ENCODE measurements around the gene GMPR2. TPM values are rescaled to one million over a fixed set of nuclear protein-coding genes. Genes with fewer than 3 reads are reported as not detected.

GMPR2 gene
- total RNA-seq, 4 donors from 2014 or later: 39.0 to 57.2 (median 49.0) TPM

- WGBS, 2 donors: 78 to 80% methylated on average over 7 of the region's 7 CpGs
- intact Hi-C loops (cut with DNase I; ENCODE audit: low total_unique reads): no loop called here
- no peak for TF ChIP-seq CTCF (IDR thresholded peaks at IDR 0.05)
- no peak for TF ChIP-seq POLR2A (IDR thresholded peaks at IDR 0.05)
- DNase-seq (ENCODE audit: low spot score in 2 of 2): peak in 1 of 2 donors; percentile 50
- no peak overlapping the region for H3K4me3 ChIP-seq (ENCODE audit: low read depth, poor library complexity, severe bottlenecking)
Observed at GRCh38 chr14:24253936-24254335, 21.2 kb downstream of the GMPR2 start.

DNA sequence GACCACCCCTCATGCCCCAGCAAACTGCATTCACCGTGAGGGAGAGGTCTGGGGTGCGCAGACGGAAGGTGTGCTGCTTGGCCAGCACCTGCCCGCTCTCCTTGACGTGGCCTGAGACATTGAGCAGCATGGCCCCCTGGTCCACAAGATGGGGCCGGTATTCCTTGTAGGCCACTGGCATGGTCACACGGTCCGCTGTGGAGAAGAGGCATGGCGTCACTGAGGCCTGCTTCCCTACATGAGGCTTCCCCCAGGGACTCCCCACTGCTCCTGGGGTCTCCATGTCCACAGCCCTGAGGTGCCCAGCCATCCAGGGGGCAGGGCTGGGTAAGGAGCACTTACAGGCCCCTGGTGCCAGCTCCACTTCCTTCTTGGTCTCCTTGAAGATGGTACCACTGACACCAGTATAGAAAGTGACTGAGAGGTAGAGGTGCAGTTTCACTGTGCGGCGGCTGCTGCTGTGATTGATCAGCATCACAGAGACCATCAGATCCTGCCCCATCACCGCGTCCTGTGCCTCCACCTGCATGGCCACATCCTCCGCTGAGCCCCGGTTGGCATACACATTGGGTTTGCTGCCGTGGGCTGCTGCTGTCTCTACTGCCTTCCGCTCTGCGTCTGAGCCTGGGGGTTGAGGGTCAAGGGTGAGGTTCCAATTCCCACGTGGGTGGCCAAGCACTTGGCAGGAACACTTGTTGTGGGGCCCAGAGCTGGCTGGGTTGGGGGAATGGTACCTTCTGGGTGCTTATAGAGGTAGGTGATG lies 22.1 kb downstream of the GMPR2 start:
- peak in 1 of 2 donors; percentile 74 for DNase-seq (ENCODE audit: low spot score in 2 of 2)
- no peak overlapping the region for H3K4me3 ChIP-seq (ENCODE audit: low read depth, poor library complexity, severe bottlenecking)
- no peak for TF ChIP-seq CTCF (IDR thresholded peaks at IDR 0.05)
- TF ChIP-seq POLR2A (IDR thresholded peaks at IDR 0.05): no peak
- intact Hi-C loops (cut with DNase I; ENCODE audit: low total_unique reads): no loop called here
- WGBS, 2 donors: 91 to 97% methylated on average over 13 to 19 of the region's 19 CpGs

DNA sequence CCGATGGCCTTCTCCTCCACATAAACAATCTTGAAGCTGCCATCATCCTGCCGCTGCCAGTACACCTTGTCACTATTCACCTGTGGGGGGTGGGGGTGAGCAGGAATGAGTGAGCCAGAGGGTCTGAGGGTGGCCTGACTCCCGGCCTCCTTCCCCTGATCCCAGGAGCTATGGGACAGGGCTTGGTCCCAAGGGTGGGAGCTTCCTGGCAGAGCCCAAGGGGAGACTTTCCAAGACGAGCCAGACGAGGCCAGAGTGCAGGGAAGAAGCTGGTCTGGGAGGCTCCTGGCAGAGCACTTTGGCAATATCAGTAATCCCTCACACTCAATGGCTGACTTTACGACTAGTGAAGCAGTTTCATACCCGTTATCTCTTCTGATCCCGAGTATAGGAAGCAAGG lies 22.7 kb downstream of the GMPR2 start:
- intact Hi-C loops (cut with DNase I; ENCODE audit: low total_unique reads): no loop called here
- TF ChIP-seq POLR2A (IDR thresholded peaks at IDR 0.05) (no peak), CTCF (IDR thresholded peaks at IDR 0.05) (no peak)
- DNase-seq (ENCODE audit: low spot score in 2 of 2): no peak
- 90 to 92% methylated on average over 8 of the region's 8 CpGs for WGBS, 2 donors
- H3K4me3 ChIP-seq (ENCODE audit: low read depth, poor library complexity, severe bottlenecking): no peak overlapping the region

DNA sequence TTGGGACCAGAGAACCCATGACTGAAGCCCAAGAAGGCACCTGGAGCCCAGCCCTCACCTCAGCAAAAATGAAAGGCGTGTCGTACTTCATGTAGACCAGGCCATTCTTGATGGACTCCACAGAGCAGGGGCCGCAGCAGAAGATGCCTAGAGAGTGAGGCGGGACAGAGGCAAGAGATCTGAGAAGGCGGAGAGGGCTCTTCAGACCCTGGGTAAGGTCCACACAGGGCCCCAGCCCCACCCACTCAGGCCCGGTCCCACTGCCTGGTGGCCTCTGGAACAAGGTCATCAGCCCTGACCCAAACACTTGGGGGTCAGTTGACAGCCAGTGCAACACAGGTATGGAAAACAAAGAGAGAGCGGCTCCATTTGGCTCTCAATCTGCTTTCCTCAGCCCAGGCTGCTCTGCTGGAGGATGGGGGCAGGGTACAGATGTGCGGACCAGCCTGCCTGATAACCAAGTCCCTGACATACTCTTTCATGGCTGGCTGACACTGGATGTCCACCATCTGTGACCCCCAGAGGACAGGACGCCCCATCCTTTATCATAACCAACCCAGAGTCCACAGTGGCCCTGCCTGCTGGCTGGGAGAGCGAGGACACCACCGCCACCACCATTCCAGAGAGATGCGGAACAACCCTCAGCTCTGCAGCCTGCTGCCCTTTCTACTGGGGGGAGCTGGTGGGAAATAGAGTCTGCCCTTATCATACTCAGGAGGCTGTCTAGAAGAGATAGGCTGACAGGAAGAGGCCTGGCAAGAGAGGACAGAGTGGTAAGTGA lies 23.4 kb downstream of the GMPR2 start:
- WGBS, 2 donors: 92% methylated on average over 12 of the region's 12 CpGs
- peak in 1 of 2 donors; percentile 53 for DNase-seq (ENCODE audit: low spot score in 2 of 2)
- H3K4me3 ChIP-seq (ENCODE audit: low read depth, poor library complexity, severe bottlenecking): no peak overlapping the region
- no peak for TF ChIP-seq POLR2A (IDR thresholded peaks at IDR 0.05)
- TF ChIP-seq CTCF (IDR thresholded peaks at IDR 0.05): no peak
- intact Hi-C loops (cut with DNase I; ENCODE audit: low total_unique reads): no loop called here

- intact Hi-C loops (cut with DNase I; ENCODE audit: low total_unique reads): no loop called here
- TF ChIP-seq CTCF (IDR thresholded peaks at IDR 0.05) (no peak), POLR2A (IDR thresholded peaks at IDR 0.05) (no peak)
- no peak overlapping the region for H3K4me3 ChIP-seq (ENCODE audit: low read depth, poor library complexity, severe bottlenecking)
- 68 to 87% methylated on average over 4 of the region's 4 CpGs for WGBS, 2 donors
- no peak for DNase-seq (ENCODE audit: low spot score in 2 of 2)
Observed at GRCh38 chr14:24256960-24257359, 24.2 kb downstream of the GMPR2 start.
